GM18867 (cell line): Measurements from ENCODE around the gene FBXO31.

Experiments
- ATAC-seq: cut with Tn5 transposase; IDR thresholded peaks from one replicate; pipeline ENCODE4 v1.9.1; 2021; ENCODE audit warnings: mild to moderate bottlenecking, moderate library complexity; ENCODE audit not compliant: unreplicated experiment

The FBXO31 gene

GRCh38 chr16:87293990-87294389 is 89.6 kb downstream of the FBXO31 start:
- ATAC-seq, result no peak

- no peak for ATAC-seq
Measured at GRCh38 chr16:87291944-87292343, 91.6 kb downstream of the FBXO31 start.

GRCh38 chr16:87288753-87289362 is 94.7 kb downstream of the FBXO31 start:
- no peak for ATAC-seq

GRCh38 chr16:87286839-87287626 is 96.5 kb downstream of the FBXO31 start:
- no peak for ATAC-seq

GRCh38 chr16:87284183-87284582 is 99.4 kb downstream of the FBXO31 start:
- ATAC-seq, result no peak

- ATAC-seq, result no peak
Measured at GRCh38 chr16:87279094-87279658, 104.4 kb downstream of the FBXO31 start.

- no peak for ATAC-seq
Measured at GRCh38 chr16:87278191-87279093, 105.1 kb downstream of the FBXO31 start.
